Neural cell (in vitro differentiated cells): Measurements from ENCODE around the gene SPOCK3.

ENCODE experiments used
- EZH2 ChIP-seq: fragments of 200-600, 300-800 bp; shearing (Covaris generic), sonication (generic); IDR thresholded peaks from 2 replicates; pipeline ENCODE4 v1.6.1; 2014; ENCODE audit warnings: antibody characterized with exemption, low read length, borderline replicate concordance, mild to moderate bottlenecking; ENCODE audit not compliant: insufficient read depth, poor library complexity, severe bottlenecking
- TF ChIP-seq, protein P1 (sequence below): fragments of 450-650 bp; IDR thresholded peaks from 2 replicates; pipeline ENCODE4 v1.5.1; 2014; ENCODE audit warnings: antibody characterized with exemption, mild to moderate bottlenecking, moderate library complexity; ENCODE audit not compliant: poor library complexity, severe bottlenecking

DNA sequence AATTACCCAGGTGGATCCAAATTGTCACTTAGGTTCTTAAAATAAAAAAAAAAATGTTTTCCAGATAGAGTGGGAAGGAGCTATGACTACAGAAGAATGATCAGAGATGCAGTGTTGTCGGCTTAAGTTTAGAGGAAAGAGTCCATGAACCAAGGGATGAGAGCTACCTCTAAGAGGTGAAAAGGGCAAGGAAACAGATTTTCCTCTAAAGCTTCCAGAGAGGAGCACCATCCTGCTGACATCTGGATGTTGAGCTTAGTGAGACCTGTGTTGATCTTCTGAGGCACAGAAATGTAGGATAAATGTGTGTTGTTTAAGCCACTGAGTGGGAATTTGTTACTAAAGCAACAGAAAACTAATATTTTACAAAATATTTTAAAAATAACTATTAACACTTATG, 498.7 kb downstream of the SPOCK3 start:
- TF ChIP-seq, protein P1, sequence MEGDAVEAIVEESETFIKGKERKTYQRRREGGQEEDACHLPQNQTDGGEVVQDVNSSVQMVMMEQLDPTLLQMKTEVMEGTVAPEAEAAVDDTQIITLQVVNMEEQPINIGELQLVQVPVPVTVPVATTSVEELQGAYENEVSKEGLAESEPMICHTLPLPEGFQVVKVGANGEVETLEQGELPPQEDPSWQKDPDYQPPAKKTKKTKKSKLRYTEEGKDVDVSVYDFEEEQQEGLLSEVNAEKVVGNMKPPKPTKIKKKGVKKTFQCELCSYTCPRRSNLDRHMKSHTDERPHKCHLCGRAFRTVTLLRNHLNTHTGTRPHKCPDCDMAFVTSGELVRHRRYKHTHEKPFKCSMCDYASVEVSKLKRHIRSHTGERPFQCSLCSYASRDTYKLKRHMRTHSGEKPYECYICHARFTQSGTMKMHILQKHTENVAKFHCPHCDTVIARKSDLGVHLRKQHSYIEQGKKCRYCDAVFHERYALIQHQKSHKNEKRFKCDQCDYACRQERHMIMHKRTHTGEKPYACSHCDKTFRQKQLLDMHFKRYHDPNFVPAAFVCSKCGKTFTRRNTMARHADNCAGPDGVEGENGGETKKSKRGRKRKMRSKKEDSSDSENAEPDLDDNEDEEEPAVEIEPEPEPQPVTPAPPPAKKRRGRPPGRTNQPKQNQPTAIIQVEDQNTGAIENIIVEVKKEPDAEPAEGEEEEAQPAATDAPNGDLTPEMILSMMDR = no peak
- TF ChIP-seq EZH2 = no peak
